OCI-LY3 (cell line): Measurements from ENCODE around the gene ZNF710.
"Not testable (repeated sequence)": the region's sequence is repeated elsewhere in the genome, so short reads cannot be mapped to it uniquely, and the experiment has no call there.

ENCODE experiments used
- H2AFZ ChIP-seq: fragments of 200-600, 300-600 bp; shearing (Covaris generic); 2 replicates; pipeline ENCODE4 v1.6.0; 2014; ENCODE audit warnings: antibody characterized with exemption, low read depth, low read length
- H3K27ac ChIP-seq: fragments of 200-600, 300-600 bp; sonication (generic); 2 replicates; pipeline ENCODE4 v1.5.1; 2014; ENCODE audit warnings: mild to moderate bottlenecking, low read length, moderate library complexity, mixed read lengths
- H3K27me3 ChIP-seq: fragments of 200-600, 300-600 bp; sonication (generic); 2 replicates; pipeline ENCODE4 v1.6.1; 2014; ENCODE audit warnings: low read depth, low read length, mixed read lengths
- H3K36me3 ChIP-seq: fragments of 200-600, 300-600 bp; sonication (generic); replicated peaks from 2 replicates; pipeline ENCODE3; 2014; ENCODE audit warnings: low read depth, low read length, mixed read lengths
- H3K4me1 ChIP-seq: fragments of 300-600, 200-600 bp; sonication (generic); 2 replicates; pipeline ENCODE4 v1.6.1; 2014; ENCODE audit warnings: low read length, mixed read lengths
- H3K4me2 ChIP-seq: fragments of 200-600, 300-600 bp; sonication (generic); 2 replicates; pipeline ENCODE4 v1.6.1; 2014; ENCODE audit warnings: low read length, mixed read lengths
- H3K4me3 ChIP-seq: fragments of 300-600, 200-600 bp; sonication (generic); 2 replicates; pipeline ENCODE4 v1.5.1; 2014; ENCODE audit warnings: antibody characterized with exemption, mild to moderate bottlenecking, low read length, moderate library complexity
- H3K79me2 ChIP-seq: fragments of 300-600, 200-600 bp; shearing (Covaris generic); 2 replicates; pipeline ENCODE4 v1.6.1; 2014; ENCODE audit warnings: mild to moderate bottlenecking, low read length, mixed read lengths
- H3K9ac ChIP-seq: fragments of 300-600, 200-600 bp; shearing (Covaris generic); 2 replicates; pipeline ENCODE4 v1.6.0; 2014; ENCODE audit warnings: mild to moderate bottlenecking, low read length, moderate library complexity
- H3K9me3 ChIP-seq: fragments of 200-600, 300-600 bp; shearing (Covaris generic); 2 replicates; pipeline ENCODE4 v1.6.1; 2014; ENCODE audit warnings: low read length, mixed read lengths; ENCODE audit not compliant: insufficient read depth
- H4K20me1 ChIP-seq: fragments of 200-600, 300-600 bp; sonication (generic); 2 replicates; pipeline ENCODE4 v1.6.1; 2016; ENCODE audit warnings: low read length, mixed read lengths; ENCODE audit not compliant: insufficient read depth
- EZH2phosphoT487 ChIP-seq: fragments of 200-600 bp; shearing (Covaris generic); IDR thresholded peaks from 2 replicates; pipeline ENCODE4 v1.6.1; 2018; ENCODE audit warnings: antibody characterized with exemption, mixed run types, low read depth
- TF ChIP-seq, protein P1 (sequence below): fragments of 200-600, 300-600 bp; sonication (generic); IDR thresholded peaks from 2 replicates; pipeline ENCODE4 v1.5.1; 2014; ENCODE audit warnings: antibody characterized with exemption, low read length, low read depth

ZNF710 gene, protein sequence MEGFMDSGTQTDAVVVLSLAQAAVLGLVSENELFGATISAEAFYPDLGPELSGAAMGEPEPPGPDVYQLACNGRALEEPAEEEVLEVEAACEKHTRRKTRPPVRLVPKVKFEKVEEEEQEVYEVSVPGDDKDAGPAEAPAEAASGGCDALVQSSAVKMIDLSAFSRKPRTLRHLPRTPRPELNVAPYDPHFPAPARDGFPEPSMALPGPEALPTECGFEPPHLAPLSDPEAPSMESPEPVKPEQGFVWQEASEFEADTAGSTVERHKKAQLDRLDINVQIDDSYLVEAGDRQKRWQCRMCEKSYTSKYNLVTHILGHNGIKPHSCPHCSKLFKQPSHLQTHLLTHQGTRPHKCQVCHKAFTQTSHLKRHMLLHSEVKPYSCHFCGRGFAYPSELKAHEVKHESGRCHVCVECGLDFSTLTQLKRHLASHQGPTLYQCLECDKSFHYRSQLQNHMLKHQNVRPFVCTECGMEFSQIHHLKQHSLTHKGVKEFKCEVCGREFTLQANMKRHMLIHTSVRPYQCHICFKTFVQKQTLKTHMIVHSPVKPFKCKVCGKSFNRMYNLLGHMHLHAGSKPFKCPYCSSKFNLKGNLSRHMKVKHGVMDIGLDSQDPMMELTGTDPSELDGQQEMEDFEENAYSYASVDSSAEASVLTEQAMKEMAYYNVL

DNA sequence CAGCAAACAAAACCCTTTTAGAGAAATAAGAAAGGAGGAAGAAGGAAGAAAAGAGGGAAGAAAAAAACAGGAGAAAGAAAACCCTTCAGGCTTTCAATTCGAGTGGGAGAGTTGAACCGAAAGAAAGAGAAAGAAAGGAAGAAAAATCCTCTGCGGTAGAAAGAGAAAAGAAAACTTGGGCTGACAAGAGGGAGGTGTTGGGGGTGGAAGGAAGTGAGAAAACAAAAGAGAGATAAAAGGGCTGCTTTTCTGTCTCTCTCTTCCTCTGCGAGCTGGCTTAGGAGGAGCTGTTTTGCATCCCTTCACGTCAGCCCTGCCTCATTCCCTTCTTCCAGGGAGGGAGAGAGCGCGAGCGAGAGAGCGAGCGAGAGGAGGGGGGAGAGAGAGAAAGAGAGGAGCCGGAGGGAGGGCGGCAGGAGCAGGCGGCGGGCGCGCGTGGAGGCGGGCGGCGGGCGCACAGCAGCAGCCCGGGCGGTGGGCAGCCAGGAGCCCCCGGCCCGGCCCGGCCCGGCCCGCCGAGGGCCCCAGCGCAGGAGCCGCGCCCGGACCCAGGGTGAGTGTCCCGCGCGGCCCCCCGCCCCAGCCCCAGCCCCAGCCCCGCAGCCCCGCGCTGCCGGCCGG, at the start of gene ZNF710:
Gene ZNF710, plus strand, starts transcription at position 263 of the 621 bp plus-strand sequence. CDS start 65,814 bp downstream, outside the sequence.
- peaks cover 53% of the 10 kb centered on the region for H3K79me2 ChIP-seq
- TF ChIP-seq, protein P1, sequence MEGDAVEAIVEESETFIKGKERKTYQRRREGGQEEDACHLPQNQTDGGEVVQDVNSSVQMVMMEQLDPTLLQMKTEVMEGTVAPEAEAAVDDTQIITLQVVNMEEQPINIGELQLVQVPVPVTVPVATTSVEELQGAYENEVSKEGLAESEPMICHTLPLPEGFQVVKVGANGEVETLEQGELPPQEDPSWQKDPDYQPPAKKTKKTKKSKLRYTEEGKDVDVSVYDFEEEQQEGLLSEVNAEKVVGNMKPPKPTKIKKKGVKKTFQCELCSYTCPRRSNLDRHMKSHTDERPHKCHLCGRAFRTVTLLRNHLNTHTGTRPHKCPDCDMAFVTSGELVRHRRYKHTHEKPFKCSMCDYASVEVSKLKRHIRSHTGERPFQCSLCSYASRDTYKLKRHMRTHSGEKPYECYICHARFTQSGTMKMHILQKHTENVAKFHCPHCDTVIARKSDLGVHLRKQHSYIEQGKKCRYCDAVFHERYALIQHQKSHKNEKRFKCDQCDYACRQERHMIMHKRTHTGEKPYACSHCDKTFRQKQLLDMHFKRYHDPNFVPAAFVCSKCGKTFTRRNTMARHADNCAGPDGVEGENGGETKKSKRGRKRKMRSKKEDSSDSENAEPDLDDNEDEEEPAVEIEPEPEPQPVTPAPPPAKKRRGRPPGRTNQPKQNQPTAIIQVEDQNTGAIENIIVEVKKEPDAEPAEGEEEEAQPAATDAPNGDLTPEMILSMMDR = no peak
- no peak for TF ChIP-seq EZH2phosphoT487
- no peak within 1 kb of the TSS for H2AFZ ChIP-seq
- H3K9me3 ChIP-seq = no peaks in the 10 kb centered on the region
- H3K4me2 ChIP-seq = peak within 1 kb of the TSS; percentile 78
- peaks cover 46% of the 10 kb centered on the region for H3K4me1 ChIP-seq
- peak within 1 kb of the TSS; percentile 98 for H3K4me3 ChIP-seq
- peaks cover 7% of the 10 kb centered on the region for H4K20me1 ChIP-seq
- H3K36me3 ChIP-seq = peaks cover 29% of the 10 kb centered on the region
- H3K27ac ChIP-seq = peak within 1 kb of the TSS; percentile 91
- H3K9ac ChIP-seq = peak within 1 kb of the TSS; percentile 100
- H3K27me3 ChIP-seq = peaks cover 10% of the 10 kb centered on the region

DNA sequence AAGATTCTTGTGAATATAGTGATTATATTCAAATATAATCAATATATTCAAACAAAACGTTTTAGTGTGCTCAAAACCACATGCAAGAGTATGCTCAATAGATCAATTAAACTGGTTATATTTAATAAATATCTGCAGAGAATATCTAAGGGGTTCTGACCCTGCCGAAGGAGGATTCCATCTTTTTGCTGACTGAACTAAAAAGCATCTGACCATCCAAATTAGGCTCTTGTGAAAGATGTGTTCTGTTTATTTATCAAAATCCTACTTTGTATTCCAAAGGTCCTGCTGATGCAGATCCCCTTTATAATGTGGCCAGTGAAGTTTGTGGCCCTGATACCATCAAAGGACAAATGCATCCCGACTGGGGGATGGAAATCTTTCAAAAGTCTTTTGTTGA, 46.6 kb upstream of the ZNF710 start:
- Histone ChIP-seq H3K4me1 (no peaks in the 10 kb centered on the region), H2AFZ (no peak overlapping the region), H4K20me1 (no peaks in the 10 kb centered on the region), H3K36me3 (no peaks in the 10 kb centered on the region), H3K9me3 (no peaks in the 10 kb centered on the region), H3K9ac (no peak overlapping the region), H3K4me3 (no peak overlapping the region), H3K27ac (no peak overlapping the region), H3K79me2 (no peaks in the 10 kb centered on the region), H3K4me2 (no peak overlapping the region), H3K27me3 (no peaks in the 10 kb centered on the region)
- TF ChIP-seq EZH2phosphoT487 = no peak
- TF ChIP-seq, protein P1 = no peak

DNA sequence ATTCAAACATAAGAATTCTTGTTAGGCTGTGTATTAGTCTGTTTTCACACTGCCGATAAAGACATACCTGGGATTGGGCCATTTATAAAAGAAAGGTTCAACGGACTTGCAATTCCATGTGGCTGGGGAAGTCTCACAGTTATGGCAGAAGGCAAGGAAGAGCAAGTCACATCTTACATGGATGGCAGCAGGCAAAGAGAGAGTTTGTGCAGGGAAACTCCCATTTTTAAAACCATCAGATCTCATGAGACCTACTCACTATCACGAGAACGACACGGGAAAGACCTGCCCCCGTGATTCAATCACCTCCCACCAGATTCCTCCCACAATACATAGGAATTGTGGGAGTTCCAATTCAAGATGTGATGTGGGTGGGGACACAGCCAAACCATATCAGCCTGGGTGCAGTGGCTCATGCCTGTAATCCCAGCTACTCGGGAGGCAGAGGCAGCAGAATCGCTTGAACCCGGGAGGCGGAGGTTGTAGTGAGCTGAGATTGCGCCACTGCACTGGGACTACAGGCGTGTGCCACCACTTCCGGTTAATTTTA, 45.6 kb upstream of the ZNF710 start:
- H2AFZ ChIP-seq, H3K4me3 ChIP-seq, H3K4me1 ChIP-seq, H3K9ac ChIP-seq, H3K27me3 ChIP-seq, H3K36me3 ChIP-seq, H3K79me2 ChIP-seq, H4K20me1 ChIP-seq, H3K4me2 ChIP-seq, H3K9me3 ChIP-seq, H3K27ac ChIP-seq: not testable (repeated sequence)

DNA sequence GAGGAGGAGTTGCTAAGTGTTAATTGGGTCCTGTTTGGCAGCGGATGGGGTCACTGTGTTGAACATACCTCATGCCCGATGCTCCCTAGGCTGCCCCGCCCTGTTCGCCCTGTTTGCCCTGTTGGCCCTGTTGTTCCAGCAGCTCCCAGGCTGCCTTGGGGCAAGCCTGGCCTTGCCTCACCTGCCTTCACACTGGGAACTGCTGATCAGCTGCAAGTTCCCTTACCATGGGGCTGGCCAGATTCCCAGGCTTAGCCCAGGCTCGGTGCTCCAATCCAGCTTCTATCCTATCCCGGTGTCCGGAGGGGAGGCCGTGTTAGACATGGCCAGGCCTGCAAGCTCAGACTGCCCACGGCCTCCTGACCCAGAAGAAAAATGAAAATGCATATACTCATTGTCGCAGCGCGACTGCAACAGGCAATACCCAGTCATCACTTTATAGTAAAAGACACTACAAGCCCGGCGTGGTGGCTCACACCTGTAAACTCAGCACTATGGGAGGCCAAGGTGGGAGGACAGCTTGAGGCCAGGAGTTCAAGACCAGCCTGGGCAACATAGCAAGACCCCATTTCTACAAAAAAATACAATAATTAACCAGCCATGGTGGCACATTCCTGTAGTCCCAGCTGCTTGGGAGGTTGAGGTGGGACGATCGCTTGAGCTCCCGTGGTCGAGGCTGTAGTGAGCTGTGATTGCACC, 42.9 kb upstream of the ZNF710 start:
- Histone ChIP-seq H3K4me1 (no peaks in the 10 kb centered on the region), H4K20me1 (no peaks in the 10 kb centered on the region), H3K9me3 (no peaks in the 10 kb centered on the region), H2AFZ (no peak overlapping the region), H3K79me2 (no peaks in the 10 kb centered on the region), H3K4me3 (no peak overlapping the region), H3K27me3 (no peaks in the 10 kb centered on the region), H3K4me2 (no peak overlapping the region), H3K36me3 (no peaks in the 10 kb centered on the region), H3K27ac (no peak overlapping the region), H3K9ac (no peak overlapping the region)
- no peak for TF ChIP-seq EZH2phosphoT487
- TF ChIP-seq, protein P1 = no peak
